Trophoblast cell (in vitro differentiated cells and primary cell): Measurements from ENCODE around the gene NRXN3.

ENCODE experiments used
- DNase-seq, 2 donors: peaks; one replicate each; pipeline ENCODE4 v3.0.0-alpha.2; 2016
- H2AFZ ChIP-seq: 2 replicates; pipeline ENCODE4 v1.6.1; 2013; ENCODE audit warnings: low read length, moderate library complexity, mild to moderate bottlenecking; ENCODE audit not compliant: insufficient read depth, poor library complexity
- H2AK5ac ChIP-seq: 2 replicates; pipeline ENCODE4 v1.6.1; 2013; ENCODE audit warnings: mild to moderate bottlenecking, low read length
- H2BK120ac ChIP-seq: 2 replicates; pipeline ENCODE4 v1.6.1; 2013; ENCODE audit warnings: low read length, mild to moderate bottlenecking, moderate library complexity; ENCODE audit not compliant: insufficient read depth, poor library complexity
- H2BK12ac ChIP-seq: 2 replicates; pipeline ENCODE4 v1.6.1; 2013; ENCODE audit warnings: mild to moderate bottlenecking, low read length, moderate library complexity
- H2BK5ac ChIP-seq: 2 replicates; pipeline ENCODE4 v1.6.1; 2013; ENCODE audit warnings: low read length, low read depth, moderate library complexity, mild to moderate bottlenecking; ENCODE audit not compliant: poor library complexity
- H3K14ac ChIP-seq: 2 replicates; pipeline ENCODE4 v1.6.1; 2013; ENCODE audit warnings: mild to moderate bottlenecking, low read length
- H3K18ac ChIP-seq: 2 replicates; pipeline ENCODE4 v1.6.1; 2013; ENCODE audit warnings: mild to moderate bottlenecking, low read length
- H3K23ac ChIP-seq: 2 replicates; pipeline ENCODE4 v1.6.1; 2013; ENCODE audit warnings: low read length
- H3K27ac ChIP-seq: 2 replicates; pipeline ENCODE4 v1.5.1; 2013; ENCODE audit warnings: low read depth, mild to moderate bottlenecking, inconsistent platforms, low read length, moderate library complexity
- H3K27me3 ChIP-seq: 2 replicates; pipeline ENCODE4 v1.6.1; 2013; ENCODE audit warnings: inconsistent platforms, mild to moderate bottlenecking, low read length, moderate library complexity; ENCODE audit not compliant: insufficient read depth
- H3K36me3 ChIP-seq, 2 experiments: 1 replicate in 1 of 2; 2 replicates in 1 of 2; pipeline ENCODE4 v1.6.1; 2013; ENCODE audit warnings: low read length in 2 of 2, mild to moderate bottlenecking in 2 of 2, moderate library complexity in 1 of 2; ENCODE audit not compliant: insufficient read depth in 2 of 2, control insufficient read depth in 1 of 2
- H3K4ac ChIP-seq: 2 replicates; pipeline ENCODE4 v1.6.1; 2013; ENCODE audit warnings: low read depth, mild to moderate bottlenecking, low read length, moderate library complexity
- H3K4me1 ChIP-seq, 2 experiments: 1 replicate in 1 of 2; 2 replicates in 1 of 2; pipeline ENCODE4 v1.6.1; 2013; ENCODE audit warnings: low read length in 2 of 2, mild to moderate bottlenecking in 2 of 2, moderate library complexity in 1 of 2; ENCODE audit not compliant: insufficient read depth in 2 of 2, control insufficient read depth in 1 of 2
- H3K4me2 ChIP-seq: 2 replicates; pipeline ENCODE4 v1.6.1; 2013; ENCODE audit warnings: inconsistent platforms, mild to moderate bottlenecking, low read length, moderate library complexity
- H3K4me3 ChIP-seq: 2 replicates; pipeline ENCODE4 v1.5.1; 2013; ENCODE audit warnings: mild to moderate bottlenecking, low read depth, low read length, inconsistent platforms
- H3K79me1 ChIP-seq: one replicate; pipeline ENCODE4 v1.6.1; 2013; ENCODE audit warnings: low read length
- H3K79me2 ChIP-seq: 2 replicates; pipeline ENCODE4 v1.6.1; 2013; ENCODE audit warnings: low read length, mild to moderate bottlenecking; ENCODE audit not compliant: control insufficient read depth, insufficient read depth, poor library complexity
- H3K9ac ChIP-seq: 2 replicates; pipeline ENCODE4 v1.6.1; 2013; ENCODE audit warnings: mild to moderate bottlenecking, low read length
- H3K9me3 ChIP-seq: 2 replicates; pipeline ENCODE4 v1.6.1; 2013; ENCODE audit warnings: low read depth, mild to moderate bottlenecking, control low read depth, inconsistent platforms, low read length; ENCODE audit not compliant: insufficient read depth
- H4K12ac ChIP-seq: 2 replicates; pipeline ENCODE4 v1.6.1; 2013; ENCODE audit warnings: low read depth, mild to moderate bottlenecking, low read length, moderate library complexity
- H4K8ac ChIP-seq: 2 replicates; pipeline ENCODE4 v1.6.1; 2013; ENCODE audit warnings: low read depth, mild to moderate bottlenecking, low read length, moderate library complexity
- H4K91ac ChIP-seq: one replicate; pipeline ENCODE4 v1.6.1; 2013; ENCODE audit warnings: low read depth, mild to moderate bottlenecking, low read length, moderate library complexity
- WGBS: extraction: QIAGEN DNeasy Blood & Tissue Kit; methylation state at CpG from one replicate; pipeline ENCODE4 v1.1.7; 2013; ENCODE audit warnings: missing lambda C conversion rate; ENCODE audit not compliant: insufficient read length, insufficient coverage; ENCODE audit errors: extremely low coverage; 5-methylcytosine and 5-hydroxymethylcytosine counted together

NRXN3 gene

GRCh38 chr14:78611796-78612571 is 441.8 kb downstream of the NRXN3 start:
- no peak overlapping the region for H3K23ac ChIP-seq
- H3K36me3 ChIP-seq, result no peaks in the 10 kb centered on the region
- H2AK5ac ChIP-seq, result no peak overlapping the region
- no peak overlapping the region for H2BK12ac ChIP-seq
- H3K4me1 ChIP-seq, result no peaks in the 10 kb centered on the region
- no CpG with 5 or more reads among the region's 3 CpGs for WGBS
- no peaks in the 10 kb centered on the region for H3K79me1 ChIP-seq
- H3K27ac ChIP-seq, result no peak overlapping the region
- H3K14ac ChIP-seq, result no peak overlapping the region
- no peak overlapping the region for H4K91ac ChIP-seq
- H3K79me2 ChIP-seq, result no peaks in the 10 kb centered on the region
- H2BK120ac ChIP-seq, result no peak overlapping the region
- DNase-seq, result no peak
- H3K9me3 ChIP-seq, result no peaks in the 10 kb centered on the region
- no peak overlapping the region for H3K4me2 ChIP-seq
- no peak overlapping the region for H2AFZ ChIP-seq
- no peak overlapping the region for H2BK5ac ChIP-seq
- no peak overlapping the region for H3K4me3 ChIP-seq
- H3K18ac ChIP-seq, result no peak overlapping the region
- no peak overlapping the region for H3K4ac ChIP-seq
- no peak overlapping the region for H4K12ac ChIP-seq
- no peak overlapping the region for H4K8ac ChIP-seq
- H3K9ac ChIP-seq, result no peak overlapping the region
- no peaks in the 10 kb centered on the region for H3K27me3 ChIP-seq

- no peak overlapping the region for H4K12ac ChIP-seq
- H3K9ac ChIP-seq, result no peak overlapping the region
- no peak overlapping the region for H2BK12ac ChIP-seq
- H3K4me2 ChIP-seq, result no peak overlapping the region
- H4K8ac ChIP-seq, result no peak overlapping the region
- no peak overlapping the region for H3K4me3 ChIP-seq
- no peak overlapping the region for H3K18ac ChIP-seq
- H4K91ac ChIP-seq, result no peak overlapping the region
- no peak overlapping the region for H2BK120ac ChIP-seq
- H3K27ac ChIP-seq, result no peak overlapping the region
- no peak overlapping the region for H2AK5ac ChIP-seq
- no peaks in the 10 kb centered on the region for H3K79me2 ChIP-seq
- no peak overlapping the region for H3K14ac ChIP-seq
- WGBS, result no CpG with 5 or more reads among the region's 1 CpG
- no peak overlapping the region for H2BK5ac ChIP-seq
- H3K27me3 ChIP-seq, result no peaks in the 10 kb centered on the region
- H3K23ac ChIP-seq, result no peak overlapping the region
- H3K79me1 ChIP-seq, result no peaks in the 10 kb centered on the region
- no peak overlapping the region for H3K4ac ChIP-seq
- no peaks in the 10 kb centered on the region for H3K36me3 ChIP-seq
- H3K9me3 ChIP-seq, result no peaks in the 10 kb centered on the region
- DNase-seq, result no peak
- no peaks in the 10 kb centered on the region for H3K4me1 ChIP-seq
- H2AFZ ChIP-seq, result no peak overlapping the region
Observed at GRCh38 chr14:78612666-78613065, 442.5 kb downstream of the NRXN3 start.

GRCh38 chr14:78614593-78614992 is 444.4 kb downstream of the NRXN3 start:
- no peak for DNase-seq
- Histone ChIP-seq H3K9ac (no peak overlapping the region), H2BK5ac (no peak overlapping the region), H3K27me3 (no peaks in the 10 kb centered on the region), H4K91ac (no peak overlapping the region), H3K79me1 (no peaks in the 10 kb centered on the region), H3K23ac (no peak overlapping the region), H3K9me3 (no peaks in the 10 kb centered on the region), H3K4me2 (no peak overlapping the region), H3K4me3 (no peak overlapping the region), H3K18ac (no peak overlapping the region), H2BK120ac (no peak overlapping the region), H3K36me3 (no peaks in the 10 kb centered on the region), H3K4me1 (no peaks in the 10 kb centered on the region), H3K79me2 (no peaks in the 10 kb centered on the region), H2BK12ac (no peak overlapping the region), H3K27ac (no peak overlapping the region), H4K8ac (no peak overlapping the region), H3K14ac (no peak overlapping the region), H2AK5ac (no peak overlapping the region), H3K4ac (no peak overlapping the region), H2AFZ (no peak overlapping the region), H4K12ac (no peak overlapping the region)
- no CpG with 5 or more reads among the region's 2 CpGs for WGBS

DNA sequence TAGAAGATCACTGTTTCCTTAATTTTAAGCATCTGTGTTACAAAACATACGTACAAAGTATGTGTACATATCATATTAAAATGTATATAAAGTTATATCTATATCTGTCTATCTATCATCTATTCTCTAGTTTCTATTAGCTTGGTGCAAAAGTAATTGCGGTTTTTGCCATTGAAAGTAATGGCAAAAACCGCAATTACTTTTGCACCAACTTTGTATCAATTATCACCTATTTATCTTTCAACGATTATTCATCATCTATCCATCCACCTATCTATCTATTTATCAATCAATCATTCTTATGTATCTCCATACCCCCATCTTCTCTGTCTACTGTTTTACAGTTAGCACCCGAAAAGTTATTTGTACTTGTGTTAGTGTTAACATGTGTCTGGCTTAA is 447.6 kb downstream of the NRXN3 start:
- no peak overlapping the region for H3K27ac ChIP-seq
- H3K4me3 ChIP-seq, result no peak overlapping the region
- H3K27me3 ChIP-seq, result no peaks in the 10 kb centered on the region
- H2BK12ac ChIP-seq, result no peak overlapping the region
- no peak overlapping the region for H4K8ac ChIP-seq
- H3K79me1 ChIP-seq, result no peaks in the 10 kb centered on the region
- no peaks in the 10 kb centered on the region for H3K9me3 ChIP-seq
- no peak overlapping the region for H3K18ac ChIP-seq
- no peaks in the 10 kb centered on the region for H3K4me1 ChIP-seq
- H4K91ac ChIP-seq, result no peak overlapping the region
- H2BK120ac ChIP-seq, result no peak overlapping the region
- no peaks in the 10 kb centered on the region for H3K36me3 ChIP-seq
- no peak overlapping the region for H2AFZ ChIP-seq
- whole genome bisulfite sequencing, result 100% methylated on average over 1 of the region's 5 CpGs
- no peak overlapping the region for H3K4ac ChIP-seq
- no peak for DNase-seq
- no peak overlapping the region for H4K12ac ChIP-seq
- no peak overlapping the region for H2BK5ac ChIP-seq
- H3K14ac ChIP-seq, result no peak overlapping the region
- no peak overlapping the region for H2AK5ac ChIP-seq
- H3K79me2 ChIP-seq, result no peaks in the 10 kb centered on the region
- H3K23ac ChIP-seq, result no peak overlapping the region
- no peak overlapping the region for H3K4me2 ChIP-seq
- no peak overlapping the region for H3K9ac ChIP-seq
